GM12892 (cell line): ENCODE results near the gene C19orf12.
A peak's percentile ranks its signal among the peaks of the same experiment; 100 is the strongest.

Experiments
- DNase-seq: peaks from one replicate; pipeline ENCODE4 v3.0.0; 2011; ENCODE audit not compliant: insufficient read length
- FAIRE-seq: peaks from 2 replicates; lab custom pipeline; 2011; peaks lifted over from hg19 to GRCh38; lab: Jason Lieb, UNC
- POLR2A ChIP-seq: IDR thresholded peaks from 2 replicates; pipeline ENCODE4 v1.6.1; 2011; ENCODE audit warnings: low read depth, low read length, control low read depth
- POLR2AphosphoS5 ChIP-seq: IDR thresholded peaks from 2 replicates; pipeline ENCODE4 v1.6.1; 2011; ENCODE audit warnings: low read depth, low read length, control low read depth
- TAF1 ChIP-seq: IDR thresholded peaks from 2 replicates; pipeline ENCODE4 v1.6.1; 2011; ENCODE audit warnings: low read depth, mild to moderate bottlenecking, control low read depth, low read length, borderline replicate concordance

Gene C19orf12

GRCh38 chr19:29704562-29705558 is 10.2 kb downstream of the C19orf12 start:
- FAIRE-seq (no peak), DNase-seq (no peak)
- TF ChIP-seq POLR2AphosphoS5: no peak
- no peak for TF ChIP-seq POLR2A
- no peak for TF ChIP-seq TAF1

GRCh38 chr19:29702963-29703320 is 12.1 kb downstream of the C19orf12 start:
- FAIRE-seq: no peak
- no peak for DNase-seq
- TF ChIP-seq POLR2AphosphoS5: no peak
- no peak for TF ChIP-seq POLR2A
- no peak for TF ChIP-seq TAF1

- no peak for TF ChIP-seq POLR2AphosphoS5
- TF ChIP-seq POLR2A: no peak
- TF ChIP-seq TAF1: no peak
- no peak for DNase-seq
- no peak for FAIRE-seq
These were observed 12.7 kb downstream of the C19orf12 start for GRCh38 chr19:29702161-29702962.

- DNase-seq: no peak
- FAIRE-seq: no peak
- TF ChIP-seq TAF1 (no peak), POLR2A (no peak), POLR2AphosphoS5 (no peak)
These were observed 14.6 kb downstream of the C19orf12 start for GRCh38 chr19:29700498-29700897.

GRCh38 chr19:29699861-29700260 is 15.2 kb downstream of the C19orf12 start:
- TF ChIP-seq POLR2AphosphoS5 (no peak), POLR2A (no peak), TAF1 (no peak)
- DNase-seq (no peak), FAIRE-seq (no peak)

GRCh38 chr19:29697523-29698261 is 17.4 kb downstream of the C19orf12 start:
- FAIRE-seq (no peak), DNase-seq (no peak)
- no peak for TF ChIP-seq POLR2AphosphoS5
- no peak for TF ChIP-seq TAF1
- no peak for TF ChIP-seq POLR2A

- FAIRE-seq (no peak), DNase-seq (no peak)
- TF ChIP-seq POLR2AphosphoS5 (no peak), POLR2A (no peak), TAF1 (no peak)
These were observed 18.6 kb downstream of the C19orf12 start for GRCh38 chr19:29696565-29696846.

GRCh38 chr19:29695765-29696564 is 19.1 kb downstream of the C19orf12 start:
- FAIRE-seq (no peak), DNase-seq (no peak)
- TF ChIP-seq POLR2A: no peak
- no peak for TF ChIP-seq POLR2AphosphoS5
- TF ChIP-seq TAF1: no peak

- TF ChIP-seq POLR2A (no peak), TAF1 (no peak), POLR2AphosphoS5 (no peak)
- FAIRE-seq: peak; percentile 94
- DNase-seq: peak; percentile 80
These were observed 20.1 kb downstream of the C19orf12 start for GRCh38 chr19:29694669-29695627.

- FAIRE-seq (no peak), DNase-seq (no peak)
- TF ChIP-seq POLR2AphosphoS5 (no peak), POLR2A (no peak), TAF1 (no peak)
These were observed 20.9 kb downstream of the C19orf12 start for GRCh38 chr19:29694161-29694560.

- DNase-seq (no peak), FAIRE-seq (peak; percentile 62)
- TF ChIP-seq POLR2AphosphoS5 (no peak), TAF1 (no peak), POLR2A (no peak)
These were observed 24.2 kb downstream of the C19orf12 start for GRCh38 chr19:29690842-29691241.
